HCT116 (cell line): Measurements from ENCODE around the gene FAM110A. TPM values are rescaled to one million over a fixed set of nuclear protein-coding genes. Genes with fewer than 3 reads are reported as not detected.

Source experiments
- ATAC-seq: fragments of 200-7000 bp; cut with Tn5 transposase; 2 replicates; pipeline ENCODE4 v1.9.1; 2020; ENCODE audit warnings: mild to moderate bottlenecking, moderate library complexity
- BruUV-seq: library from RNA; stranded (reverse); fragments of 400-500 nt; replicated peaks from 2 replicates; lab custom pipeline; 2021; lab: Mats Ljungman, UMichigan
- CTCF ChIA-PET: fragments of 300-600 bp; sonication (Branson Sonifier 250); formaldehyde crosslinking; loops from one replicate; lab custom pipeline; 2021; ENCODE audit warnings: antibody characterized with exemption; lab: Charles Lee
- POLR2A ChIA-PET: fragments of 300-600, 350-600 bp; sonication (Branson Sonifier 250); formaldehyde crosslinking; loops from one replicate; lab custom pipeline; 2021; ENCODE audit warnings: antibody characterized with exemption; lab: Charles Lee
- RAD21 ChIA-PET, 2 experiments: fragments of 300-600 bp; sonication (Branson Sonifier 250); formaldehyde crosslinking; loops; one replicate each; lab custom pipeline; 2023; ENCODE audit warnings: low total read pairs in 2 of 2; ENCODE audit not compliant: uncharacterized antibody in 2 of 2, unreplicated experiment in 2 of 2, low non-redundant PET in 1 of 2; lab: Charles Lee
- DNase-seq: peaks from one replicate; pipeline ENCODE4 v3.0.0-alpha.2; 2010; ENCODE audit warnings: low read depth, low spot score
- H2AFZ ChIP-seq: fragments of 200-600 bp; shearing (Covaris generic), sonication (generic); 2 replicates; pipeline ENCODE4 v1.6.1; 2017; ENCODE audit warnings: low read depth, mixed run types, mixed read lengths, antibody characterized with exemption, low read length; ENCODE audit not compliant: poor library complexity, severe bottlenecking
- H3K27ac ChIP-seq: 2 replicates; pipeline ENCODE4 v1.5.1; 2012; ENCODE audit warnings: low read depth, low read length
- H3K27me3 ChIP-seq: fragments of 200-600 bp; sonication (generic); 2 replicates; pipeline ENCODE4 v1.6.1; 2016; ENCODE audit warnings: mixed run types, low read length, mixed read lengths; ENCODE audit not compliant: insufficient read depth
- H3K36me3 ChIP-seq, 2 experiments: fragments of 200-500 bp in 1 of 2; fragments of 200-600 bp in 1 of 2; sonication (Bioruptor generic) in 1 of 2; sonication (generic) in 1 of 2; 2 replicates each; pipeline versions ENCODE4 v1.5.1 to v1.6.1; 2014 to 2016; ENCODE audit warnings: low read length in 2 of 2, inconsistent platforms in 1 of 2, mixed read lengths in 1 of 2, mixed run types in 1 of 2; ENCODE audit not compliant: insufficient read depth in 2 of 2, control insufficient read depth in 1 of 2
- H3K4me1 ChIP-seq, 2 experiments: fragments of 200-600 bp in 1 of 2; sonication (generic) in 1 of 2; 2 replicates each; pipeline versions ENCODE4 v1.5.1 to v1.6.1; 2012 to 2017; ENCODE audit warnings: low read length in 2 of 2, inconsistent platforms in 1 of 2, mild to moderate bottlenecking in 1 of 2, mixed read lengths in 1 of 2, mixed run types in 1 of 2, moderate library complexity in 1 of 2; ENCODE audit not compliant: insufficient read depth in 2 of 2, control insufficient read depth in 1 of 2
- H3K4me2 ChIP-seq: fragments of 200-600 bp; sonication (generic); 2 replicates; pipeline ENCODE4 v1.6.1; 2017; ENCODE audit warnings: mixed run types, low read length, mixed read lengths
- H3K4me3 ChIP-seq, 2 experiments: fragments of 200-600 bp in 1 of 2; sonication (generic) in 1 of 2; replicated peaks in 1 of 2; 2 replicates each; pipeline ENCODE4 v1.5.1; 2011 to 2016; ENCODE audit warnings: low read length in 2 of 2, control low read depth in 1 of 2, low read depth in 1 of 2, mild to moderate bottlenecking in 1 of 2, mixed read lengths in 1 of 2, mixed run types in 1 of 2
- H3K79me2 ChIP-seq: fragments of 200-600 bp; sonication (generic); 2 replicates; pipeline ENCODE4 v1.6.1; 2017; ENCODE audit warnings: mild to moderate bottlenecking, mixed run types, low read length, moderate library complexity, mixed read lengths; ENCODE audit not compliant: insufficient read depth
- H3K9ac ChIP-seq: fragments of 200-600 bp; sonication (generic); 2 replicates; pipeline ENCODE4 v1.6.1; 2016; ENCODE audit warnings: low read length, mixed read lengths
- H3K9me2 ChIP-seq: fragments of 200-600 bp; sonication (generic), shearing (Covaris generic); 2 replicates; pipeline ENCODE4 v1.6.1; 2017; ENCODE audit warnings: mixed run types, mild to moderate bottlenecking, moderate library complexity; ENCODE audit not compliant: insufficient read depth
- H3K9me3 ChIP-seq, 2 experiments: fragments of 200-500 bp in 1 of 2; fragments of 200-600 bp in 1 of 2; sonication (Bioruptor generic) in 1 of 2; sonication (generic) in 1 of 2; 2 replicates each; pipeline ENCODE4 v1.6.1; 2014 to 2017; ENCODE audit warnings: low read length in 2 of 2, mixed read lengths in 2 of 2, inconsistent platforms in 1 of 2, low read depth in 1 of 2, mild to moderate bottlenecking in 1 of 2, mixed run types in 1 of 2, moderate library complexity in 1 of 2; ENCODE audit not compliant: control insufficient read depth in 1 of 2, insufficient read depth in 1 of 2
- H4K20me1 ChIP-seq: fragments of 200-600 bp; sonication (generic), shearing (Covaris generic); 2 replicates; pipeline ENCODE4 v1.6.1; 2017; ENCODE audit warnings: mixed run types, mild to moderate bottlenecking, moderate library complexity; ENCODE audit not compliant: insufficient read depth
- CBX3 ChIP-seq: IDR thresholded peaks from 2 replicates; pipeline ENCODE4 v1.6.1; 2012; ENCODE audit warnings: low read depth
- FOSL1 ChIP-seq: IDR thresholded peaks from 2 replicates; pipeline ENCODE4 v1.6.1; 2012; ENCODE audit warnings: low read depth
- POLR2AphosphoS5 ChIP-seq: IDR thresholded peaks from 2 replicates; pipeline ENCODE4 v1.6.1; 2011; ENCODE audit warnings: mild to moderate bottlenecking, low read depth, low read length, moderate library complexity
- REST ChIP-seq: IDR thresholded peaks from 2 replicates; pipeline ENCODE4 v1.6.1; 2012; ENCODE audit warnings: low read depth
- intact Hi-C: fragments of 100-400 bp; cut with micrococcal nuclease; formaldehyde crosslinking; loops from 2 replicates; pipeline ENCODE4 v1.10.0; 2022
- total RNA-seq: library from RNA; stranded (reverse); gene quantifications from one replicate; pipeline ENCODE4 v1.2.1, GENCODE V29; 2021; ENCODE audit not compliant: unreplicated experiment

The FAM110A gene
- total RNA-seq, 1 experiment from 2014 or later = 26.4 TPM

- POLR2A ChIA-PET = no interaction called here
- ATAC-seq = peak; percentile 21
- no peak overlapping the region for H2AFZ ChIP-seq
Measured at GRCh38 chr20:834151-834746, 734 bp downstream of the FAM110A start.

More at GRCh38 chr20:834151-834746, 734 bp downstream of the FAM110A start:
- Histone ChIP-seq H3K9me3 (no peaks in the 10 kb centered on the region), H3K36me3 (no peaks in the 10 kb centered on the region), H3K4me1 (peaks cover 18 to 37% of the 10 kb centered on the region in 2 experiments), H3K9ac (peak overlapping the region; percentile 67), H3K9me2 (no peaks in the 10 kb centered on the region), H3K27me3 (no peaks in the 10 kb centered on the region), H4K20me1 (no peaks in the 10 kb centered on the region), H3K27ac (peak overlapping the region; percentile 88; the same call in 1 of the 2 replicates), H3K4me3 (peak overlapping the region; percentile 54 to 84), H3K79me2 (peaks cover 31% of the 10 kb centered on the region), H3K4me2 (peak overlapping the region; percentile 95)
- DNase-seq = no peak
- intact Hi-C loops = no loop called here
- ChIA-PET CTCF (interaction anchor here (0.9 to 1.9 kb wide), 3 partner anchors 16 to 123 kb away, joined by 4 to 15 read pairs (median 6); no protein-coding TSS in a partner anchor), RAD21 (interaction anchor here in 1 of 2 experiments (1.3 kb wide), 1 partner anchor 16 kb away, joined by 3 read pairs; no protein-coding TSS in a partner anchor)
- TSS peak; percentile 67 for BruUV-seq
- TF ChIP-seq CBX3 (no peak), FOSL1 (no peak), REST (no peak), POLR2AphosphoS5 (no peak)
